Measurements from ENCODE around the gene RFWD3.
A peak's percentile ranks its signal among the peaks of the same experiment; 100 is the strongest.
"Not testable (repeated sequence)": the region's sequence is repeated elsewhere in the genome, so short reads cannot be mapped to it uniquely, and the experiment has no call there.

Gene RFWD3, protein sequence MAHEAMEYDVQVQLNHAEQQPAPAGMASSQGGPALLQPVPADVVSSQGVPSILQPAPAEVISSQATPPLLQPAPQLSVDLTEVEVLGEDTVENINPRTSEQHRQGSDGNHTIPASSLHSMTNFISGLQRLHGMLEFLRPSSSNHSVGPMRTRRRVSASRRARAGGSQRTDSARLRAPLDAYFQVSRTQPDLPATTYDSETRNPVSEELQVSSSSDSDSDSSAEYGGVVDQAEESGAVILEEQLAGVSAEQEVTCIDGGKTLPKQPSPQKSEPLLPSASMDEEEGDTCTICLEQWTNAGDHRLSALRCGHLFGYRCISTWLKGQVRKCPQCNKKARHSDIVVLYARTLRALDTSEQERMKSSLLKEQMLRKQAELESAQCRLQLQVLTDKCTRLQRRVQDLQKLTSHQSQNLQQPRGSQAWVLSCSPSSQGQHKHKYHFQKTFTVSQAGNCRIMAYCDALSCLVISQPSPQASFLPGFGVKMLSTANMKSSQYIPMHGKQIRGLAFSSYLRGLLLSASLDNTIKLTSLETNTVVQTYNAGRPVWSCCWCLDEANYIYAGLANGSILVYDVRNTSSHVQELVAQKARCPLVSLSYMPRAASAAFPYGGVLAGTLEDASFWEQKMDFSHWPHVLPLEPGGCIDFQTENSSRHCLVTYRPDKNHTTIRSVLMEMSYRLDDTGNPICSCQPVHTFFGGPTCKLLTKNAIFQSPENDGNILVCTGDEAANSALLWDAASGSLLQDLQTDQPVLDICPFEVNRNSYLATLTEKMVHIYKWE

DNA sequence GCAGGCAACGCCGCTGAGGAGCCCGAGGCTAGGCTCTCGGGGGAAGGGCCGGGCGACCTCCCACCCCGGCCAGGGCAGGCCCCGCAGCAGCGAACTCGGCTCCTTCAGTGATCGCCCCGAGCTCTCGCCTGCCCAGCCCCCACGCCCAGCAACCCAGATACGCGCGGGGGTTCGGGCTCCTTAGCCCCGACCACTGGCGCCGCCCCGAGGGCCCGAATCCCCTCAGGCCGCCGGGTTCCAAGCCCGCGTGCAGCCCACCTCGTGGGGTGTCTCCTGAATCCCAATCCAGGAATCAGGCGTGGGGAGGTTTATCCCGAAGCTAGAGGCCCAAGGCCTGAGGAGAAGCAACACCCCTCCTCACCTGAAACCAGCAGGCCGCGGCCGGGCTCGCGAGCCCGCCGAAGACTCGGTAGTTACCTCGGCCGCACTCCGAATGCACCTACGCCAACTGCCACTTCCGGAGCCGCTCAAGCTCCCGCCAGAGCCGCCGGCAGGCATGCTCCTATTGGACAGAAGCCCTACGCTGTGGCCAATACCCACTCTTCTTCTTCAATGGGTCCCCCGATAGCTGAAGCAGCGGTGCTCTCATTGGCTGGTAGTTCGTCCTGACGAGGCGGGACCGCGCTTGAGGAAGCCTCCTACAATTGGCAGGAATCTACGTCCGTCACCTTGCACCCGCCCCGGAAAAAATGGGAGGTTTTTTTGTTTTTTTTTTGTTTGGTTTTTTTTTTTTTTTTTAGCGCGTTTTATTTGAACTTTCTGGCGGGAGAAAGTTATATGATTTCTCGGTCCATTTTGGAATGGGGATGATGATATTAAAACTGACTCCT, at the start of gene RFWD3:
RFWD3 (minus strand) TSS at position 453 of the 830 bp plus-strand sequence. CDS start 5,428 bp downstream, outside the sequence.
- peak; percentile 99 for DNase-seq

DNA sequence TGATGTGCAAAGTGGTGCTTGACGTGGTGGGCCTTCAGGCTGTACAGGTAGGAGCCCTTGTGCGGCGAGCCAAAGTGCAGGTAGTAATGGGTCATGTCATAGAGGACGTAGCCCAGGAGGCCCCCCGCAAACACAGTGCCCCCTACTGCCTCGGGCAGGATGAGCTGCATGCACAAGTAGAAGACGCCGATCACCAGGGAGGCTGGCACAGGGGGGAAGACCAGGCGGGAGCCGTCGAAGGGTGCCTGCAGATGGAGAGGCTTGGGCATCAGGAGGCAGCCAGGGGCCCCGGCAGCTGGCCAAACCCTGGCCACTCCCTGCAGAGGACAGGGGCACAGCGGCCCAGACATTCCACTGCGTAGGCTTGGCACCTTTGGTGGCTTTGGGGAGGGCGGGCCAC, 49.7 kb upstream of the RFWD3 start:
- no peak for DNase-seq

DNA sequence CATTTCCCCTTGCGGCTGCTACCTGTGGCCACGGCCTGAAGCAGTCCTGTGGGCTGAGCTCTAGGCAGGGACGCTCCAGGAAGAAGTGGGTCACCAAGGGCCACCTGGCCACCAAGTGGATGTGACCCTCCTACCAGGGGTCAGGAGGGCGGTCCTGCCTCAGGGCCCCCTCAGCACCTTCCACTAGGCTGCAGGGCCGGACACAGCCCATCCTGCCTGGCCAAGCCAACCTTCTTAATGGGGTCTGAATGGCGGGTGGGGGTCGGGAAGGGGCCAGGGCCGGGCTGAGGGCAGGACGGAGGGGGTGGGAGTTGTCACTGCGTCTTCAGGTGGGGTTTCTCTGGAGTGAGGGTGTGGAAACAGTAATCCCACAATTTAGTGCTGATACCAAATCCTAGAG, 47.2 kb upstream of the RFWD3 start:
- no peak for DNase-seq

DNA sequence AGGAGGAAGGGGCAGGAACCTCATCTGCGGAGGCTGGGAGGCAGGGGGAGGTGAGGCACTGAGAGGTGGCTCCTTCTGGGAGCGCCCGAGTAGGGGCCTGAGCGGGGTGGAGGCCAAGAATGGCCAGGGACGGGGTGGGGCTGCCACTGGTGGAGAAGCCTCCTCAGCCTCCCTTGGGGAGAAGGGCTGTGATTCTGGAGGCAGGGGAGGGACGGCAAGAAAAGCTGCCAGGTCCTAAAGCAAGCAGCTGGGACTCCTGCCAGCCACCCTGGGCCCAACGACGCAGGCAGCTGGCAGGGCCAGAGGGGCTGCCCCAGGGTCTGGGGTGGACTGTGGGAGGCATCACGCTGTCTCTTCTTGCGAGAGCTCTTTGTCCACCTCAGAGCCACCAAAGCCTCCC, 46.6 kb upstream of the RFWD3 start:
- DNase-seq, result no peak

DNA sequence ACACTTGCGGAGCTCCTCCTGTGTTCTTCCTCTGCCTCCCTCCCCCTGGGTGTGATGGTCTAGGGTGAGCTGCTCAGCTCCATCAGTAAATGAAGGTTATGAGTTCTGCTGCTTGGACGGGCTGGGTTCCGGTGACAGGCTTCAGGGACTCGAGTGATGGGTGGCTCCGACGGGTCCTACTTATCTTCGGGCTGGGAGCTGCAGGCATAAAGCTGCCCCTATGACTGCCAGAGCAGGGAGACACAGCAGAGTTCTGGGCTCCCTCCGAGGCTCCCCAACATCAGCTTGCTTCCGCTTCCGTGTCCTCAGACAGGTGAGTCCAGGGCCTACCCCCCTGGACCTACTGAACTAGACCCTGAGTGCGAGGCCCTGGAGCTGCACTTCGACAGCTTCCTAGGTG, 45.3 kb upstream of the RFWD3 start:
- DNase-seq, result no peak

DNA sequence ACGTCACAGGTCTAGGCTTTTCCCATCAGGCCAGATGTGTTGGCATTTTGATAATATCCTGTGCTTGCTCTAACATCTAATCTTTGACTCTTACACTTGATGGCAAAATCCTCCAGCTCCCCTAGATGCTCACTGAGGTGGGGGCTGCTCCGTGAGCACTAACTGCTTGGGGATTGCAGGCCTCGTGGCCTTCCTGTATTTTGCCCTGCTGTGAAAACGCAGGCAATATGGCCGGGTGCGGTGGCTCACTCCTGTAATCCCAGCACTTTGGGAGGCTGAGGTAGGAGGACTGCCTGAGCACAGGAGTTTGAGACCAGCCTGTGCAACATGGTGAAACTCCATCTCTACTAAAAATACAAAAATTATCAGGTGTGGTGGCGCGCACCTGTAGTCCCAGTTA, 43.7 kb upstream of the RFWD3 start:
- DNase-seq, result no peak

DNA sequence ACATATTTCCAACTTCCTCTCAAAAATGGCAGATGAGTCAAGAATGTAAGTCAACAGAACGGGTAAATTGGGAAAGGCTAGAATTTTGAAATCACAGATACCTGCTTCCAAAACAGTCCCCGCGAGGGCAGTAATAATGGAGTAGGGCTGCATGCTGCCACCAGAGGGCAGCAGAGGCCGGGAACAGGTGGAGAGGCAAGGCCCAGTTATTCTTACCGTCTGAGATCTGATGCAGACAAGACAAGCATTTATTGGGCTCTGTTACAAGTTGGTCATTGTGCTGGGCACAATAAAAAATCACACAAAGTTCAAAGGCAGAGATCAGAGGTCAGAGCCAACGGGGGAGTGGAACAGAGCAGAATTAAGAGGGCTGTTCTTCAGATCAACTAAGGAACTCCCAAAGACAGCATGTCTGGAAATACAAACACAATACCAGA, 42.8 kb upstream of the RFWD3 start:
- DNase-seq, result peak; percentile 65

DNA sequence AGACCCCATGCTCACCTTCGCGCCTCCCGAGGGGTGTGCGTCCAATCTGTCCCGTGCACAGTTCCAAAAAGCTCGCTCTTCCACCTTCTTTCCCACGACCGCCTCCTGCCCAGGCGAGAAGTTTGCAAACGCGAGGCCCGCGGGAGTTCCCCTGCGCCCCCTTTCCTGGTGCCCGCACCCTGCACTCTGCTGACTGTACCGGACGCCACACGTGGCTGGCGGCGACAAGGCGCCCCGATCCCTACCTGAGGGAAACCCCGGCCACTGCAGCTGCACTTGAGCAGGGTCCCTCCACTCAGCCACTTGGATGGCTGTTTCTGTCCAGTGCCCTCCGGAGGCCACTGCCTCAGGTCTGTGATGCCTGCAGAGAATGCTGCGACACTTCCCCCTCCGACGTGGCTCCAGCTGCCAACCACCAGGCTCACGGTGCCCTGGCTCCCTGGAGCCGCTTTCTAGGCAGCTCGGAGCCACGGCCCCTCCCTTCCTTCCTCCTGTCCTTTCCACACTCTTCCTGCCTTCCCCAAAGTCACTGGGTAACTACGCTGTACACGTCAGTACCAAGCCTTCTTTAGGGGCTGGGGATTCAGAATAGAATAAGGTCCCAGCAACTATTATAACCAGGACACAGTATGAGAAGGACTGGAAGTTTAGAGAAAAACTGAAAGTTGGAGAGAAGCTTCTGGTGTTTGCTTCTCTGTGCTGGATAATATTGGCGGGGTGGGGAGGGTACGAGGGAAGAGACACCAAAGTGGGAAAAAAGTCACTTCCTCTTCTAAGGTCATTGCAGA, 34.0 kb upstream of the RFWD3 start, which contains the start of gene MLKL:
MLKL (minus strand) TSS at position 425 of the 788 bp plus-strand sequence. CDS start 5,105 bp downstream, outside the sequence.
- no peak for DNase-seq

DNA sequence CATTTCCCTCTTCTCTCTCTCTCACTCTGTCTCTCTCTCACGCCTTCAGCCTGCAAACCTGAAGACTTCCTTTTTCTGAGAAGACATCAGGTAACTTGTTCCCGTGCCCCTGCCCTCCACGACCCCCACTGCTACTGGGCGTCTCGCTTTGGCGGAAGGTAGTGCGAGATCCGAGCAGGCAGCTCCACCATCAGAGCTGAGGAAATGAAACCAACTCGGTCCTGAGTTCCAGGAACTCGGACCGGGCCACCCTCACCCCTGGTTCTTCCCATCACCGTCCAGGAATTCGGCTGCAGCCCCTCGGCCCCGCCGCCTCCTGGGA, 33.4 kb upstream of the RFWD3 start:
- no peak for DNase-seq

DNA sequence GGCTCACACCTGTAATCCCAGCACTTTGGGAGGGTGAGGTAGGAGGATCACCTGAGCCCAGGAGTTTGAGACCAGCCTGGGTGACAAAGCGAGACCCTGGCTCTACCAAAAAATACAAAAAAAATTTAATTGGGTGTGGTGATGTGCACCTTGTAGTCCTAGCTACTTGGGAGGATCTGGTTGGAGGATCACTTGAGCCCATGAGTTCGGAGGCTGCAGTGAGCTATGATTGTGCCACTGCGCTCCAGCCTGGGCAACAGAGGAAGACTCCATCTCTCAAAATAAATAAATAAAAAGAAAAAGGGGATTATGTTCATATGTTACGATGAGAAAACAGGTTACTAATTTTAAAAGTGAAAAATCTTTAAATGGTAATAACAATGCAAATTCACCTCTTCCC, 33.0 kb upstream of the RFWD3 start:
- DNase-seq, result no peak

DNA sequence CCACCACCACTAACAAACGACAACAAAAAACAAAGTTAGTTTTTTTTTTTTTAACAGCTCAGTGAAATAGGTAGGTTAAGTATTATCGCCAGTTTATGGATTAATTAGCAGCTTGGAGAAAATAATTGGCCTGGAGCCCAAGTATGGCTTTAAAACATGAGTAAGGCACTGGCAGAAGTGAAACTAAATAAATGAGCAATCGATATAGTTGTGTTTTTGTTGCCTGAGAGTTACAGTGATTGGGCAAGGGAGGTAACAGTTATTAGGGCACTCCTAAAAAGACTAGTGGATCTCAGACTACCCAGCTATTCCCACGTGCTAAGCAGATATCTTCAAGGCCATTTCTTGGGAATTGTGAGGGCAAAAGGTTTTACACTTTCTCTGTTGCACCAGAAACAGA, 31.5 kb upstream of the RFWD3 start:
- DNase-seq, result no peak

DNA sequence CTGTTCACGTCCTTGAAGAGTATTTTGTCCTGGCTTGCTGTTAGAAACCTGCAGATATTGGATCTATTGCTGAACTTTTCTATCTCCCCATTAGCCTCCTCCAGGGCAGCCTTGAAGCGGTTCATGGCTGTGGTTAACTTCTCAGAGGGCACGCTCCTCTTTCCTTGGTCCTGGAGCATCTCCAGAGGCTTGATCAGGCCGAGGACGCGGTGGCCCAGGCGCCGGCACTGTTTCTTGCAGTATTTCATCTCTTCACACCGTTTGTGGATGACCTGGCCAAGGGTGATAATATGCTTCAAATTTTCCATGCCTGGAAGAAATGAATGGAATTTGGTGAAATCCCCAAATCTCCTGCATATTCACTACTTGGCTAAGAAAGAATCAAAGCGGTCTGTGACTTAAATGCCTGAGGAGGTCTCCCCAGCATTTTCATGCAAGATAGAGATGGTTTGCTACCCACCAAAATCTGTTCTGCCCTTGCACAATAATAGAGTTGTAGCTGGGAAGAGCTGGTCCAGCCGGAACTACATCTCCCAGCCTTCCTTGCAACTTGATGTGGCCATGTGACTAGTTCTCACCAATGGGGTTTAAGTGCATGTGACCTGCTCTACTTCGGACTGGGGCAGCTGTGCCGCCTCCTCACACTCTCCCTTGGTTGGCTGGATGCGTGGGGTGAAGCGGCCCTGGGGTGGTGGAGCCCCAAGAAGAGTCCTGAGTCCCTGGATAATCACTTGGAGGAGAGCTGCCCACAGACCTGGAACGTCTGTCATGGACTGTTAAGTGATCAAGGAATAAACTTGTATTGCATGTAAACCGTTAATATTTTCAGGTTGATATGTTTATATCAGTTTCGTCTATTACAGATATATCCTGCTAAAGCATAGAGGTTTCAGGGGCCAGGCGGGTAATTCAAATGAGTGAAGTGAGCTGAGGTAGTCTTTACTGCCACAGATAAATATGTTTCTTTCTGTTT, 29.1 kb upstream of the RFWD3 start:
- peak; percentile 24 for DNase-seq

DNA sequence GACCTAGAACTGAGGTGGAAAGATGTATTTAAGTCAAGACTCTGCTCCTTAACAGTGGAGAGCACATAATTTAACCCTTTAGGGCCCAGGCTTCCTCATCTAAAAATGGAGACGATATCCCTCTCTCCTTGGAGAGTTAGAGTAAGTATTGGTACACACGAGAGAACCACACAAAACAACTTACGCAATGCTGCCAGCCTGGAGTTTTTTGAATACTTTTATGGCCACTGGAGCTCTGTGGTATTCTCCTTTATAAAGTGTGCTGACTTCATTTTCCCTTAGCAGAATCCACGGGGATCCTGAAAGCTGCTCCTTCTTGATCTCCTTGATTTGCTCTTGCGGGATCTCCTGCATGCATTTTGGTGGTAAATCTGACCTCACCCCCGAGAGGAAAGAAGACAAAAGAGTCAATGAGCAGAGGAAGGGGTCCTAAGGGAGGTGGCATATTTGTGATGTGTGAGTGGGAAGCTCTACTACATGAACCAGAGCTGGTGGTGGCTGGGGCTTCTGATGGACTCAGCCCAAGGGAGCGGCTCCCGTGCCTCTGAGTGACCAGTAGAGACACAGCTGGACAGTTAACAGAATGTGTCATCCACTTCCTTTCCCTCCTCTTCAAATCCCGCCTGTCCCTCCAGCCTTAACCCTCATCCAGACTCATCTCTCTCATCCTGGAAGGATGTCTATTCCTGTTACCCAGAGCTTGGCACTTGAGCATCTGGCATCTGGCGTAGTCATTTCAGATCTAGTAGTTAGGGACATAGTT, 24.6 kb upstream of the RFWD3 start:
- DNase-seq, result no peak

DNA sequence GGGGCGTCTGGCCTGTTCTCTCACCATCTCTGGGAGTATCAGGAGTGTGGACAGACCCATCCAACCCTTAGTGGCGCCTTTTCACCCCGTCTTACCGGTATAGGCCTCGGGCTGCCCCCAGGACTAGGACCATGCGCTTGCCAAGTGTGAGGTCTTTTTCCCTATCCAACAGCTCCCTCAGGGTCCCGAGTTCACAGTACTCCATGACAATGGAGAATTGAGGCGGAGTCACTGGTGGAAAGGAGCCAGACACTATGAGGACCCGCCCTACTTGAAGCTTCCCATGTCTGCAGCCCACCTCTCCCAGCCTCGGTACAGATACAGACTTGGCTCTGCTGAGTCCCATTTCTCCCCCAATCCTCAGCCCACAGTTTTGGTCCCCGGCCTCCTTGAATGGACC, 15.9 kb upstream of the RFWD3 start:
- DNase-seq, result no peak

DNA sequence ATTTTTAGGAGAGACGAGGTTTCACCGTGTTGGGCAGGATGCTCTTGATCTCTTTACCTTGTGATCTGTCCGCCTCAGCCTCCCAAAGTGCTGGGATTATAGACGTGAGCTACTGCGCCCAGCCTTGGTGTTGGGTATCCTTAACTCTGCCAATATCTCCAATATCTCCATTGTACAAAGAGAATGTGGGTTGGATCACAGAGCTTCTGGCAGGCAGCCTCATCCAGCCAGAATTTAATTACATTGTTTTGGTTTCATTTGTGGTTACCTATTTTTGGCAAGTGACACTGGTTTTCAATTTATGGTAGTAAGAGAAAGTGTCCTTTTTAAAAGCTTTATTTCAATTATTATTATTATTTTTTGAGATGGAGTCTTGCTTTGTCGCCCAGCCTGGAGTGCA, 14.0 kb upstream of the RFWD3 start:
- no peak for DNase-seq

DNA sequence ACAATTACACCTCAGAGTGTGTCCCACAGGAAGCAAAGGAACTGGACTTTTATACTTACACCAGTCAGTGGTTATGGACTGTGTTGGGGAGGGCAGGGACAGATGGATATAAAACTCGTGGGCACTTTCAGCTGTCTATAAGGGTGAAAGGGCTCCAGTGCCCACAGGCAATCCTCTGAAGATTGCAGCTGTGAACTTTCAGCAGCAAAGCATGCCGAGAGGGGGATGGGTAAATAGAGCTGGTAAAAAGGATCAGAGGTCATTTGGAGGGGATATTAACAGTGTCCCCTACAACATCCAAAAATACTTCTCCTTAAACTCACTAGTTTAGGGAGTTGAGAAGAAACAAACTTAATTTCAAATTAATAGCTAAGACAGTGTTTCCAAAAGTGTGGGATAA, 13.3 kb upstream of the RFWD3 start:
- no peak for DNase-seq

DNA sequence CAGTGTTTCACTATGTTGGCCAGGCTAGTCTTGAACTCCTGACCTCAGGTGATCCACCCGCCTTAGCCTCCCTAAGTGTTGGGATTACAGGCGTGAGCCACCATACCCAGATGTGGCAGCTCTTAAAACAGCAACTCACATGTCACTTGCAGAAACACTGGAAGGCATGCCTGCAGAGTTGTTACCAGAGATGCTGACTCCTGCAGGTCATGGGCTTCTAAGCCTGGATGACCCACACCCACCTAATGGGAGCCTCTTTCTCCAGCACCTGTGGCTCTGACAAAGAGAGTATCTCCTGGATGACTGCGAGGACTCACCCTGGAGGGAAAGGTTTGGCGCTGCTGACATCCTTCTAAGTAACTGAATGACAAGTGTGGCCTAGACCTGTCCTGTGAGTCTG, 11.2 kb upstream of the RFWD3 start:
- no peak for DNase-seq

DNA sequence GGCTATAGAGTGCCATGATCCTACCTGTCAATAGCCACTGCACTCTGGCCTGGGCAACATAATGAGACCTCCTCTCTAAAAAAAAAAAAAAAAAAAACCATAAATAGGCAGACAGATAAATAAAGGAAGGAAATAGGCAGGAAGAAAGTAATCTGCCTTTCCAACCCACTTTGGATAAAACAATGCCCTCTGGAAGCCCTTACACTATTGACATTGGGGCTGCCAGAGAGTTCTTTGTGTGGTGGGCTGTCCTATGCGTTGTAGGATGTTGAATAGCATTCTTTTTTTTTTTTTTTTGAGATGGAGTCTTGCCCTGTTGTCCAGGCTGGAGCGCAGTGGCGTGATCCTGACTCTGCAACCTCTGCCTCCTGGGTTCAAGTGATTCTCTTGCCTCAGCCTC, 7.2 kb upstream of the RFWD3 start:
- no peak for DNase-seq

DNA sequence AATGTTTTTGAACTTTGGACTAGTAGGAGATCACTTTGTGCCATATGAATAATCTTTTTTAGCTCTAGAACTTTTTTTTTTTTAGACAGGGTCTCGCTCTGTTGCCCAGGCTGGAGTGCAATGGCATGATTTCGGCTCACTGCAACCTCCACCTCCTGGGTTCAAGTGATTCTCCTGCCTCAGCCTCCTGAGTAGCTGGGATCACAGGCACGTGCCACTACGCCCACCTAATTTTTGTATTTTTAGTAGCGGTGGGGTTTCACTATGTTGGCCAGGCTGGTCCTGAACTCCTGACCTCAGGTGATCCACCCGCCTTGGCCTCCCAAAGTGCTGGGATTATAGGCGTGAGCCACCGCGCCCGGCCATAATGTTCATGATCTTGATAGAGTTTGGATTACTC, 2.2 kb upstream of the RFWD3 start:
- DNase-seq, result not testable (repeated sequence)

DNA sequence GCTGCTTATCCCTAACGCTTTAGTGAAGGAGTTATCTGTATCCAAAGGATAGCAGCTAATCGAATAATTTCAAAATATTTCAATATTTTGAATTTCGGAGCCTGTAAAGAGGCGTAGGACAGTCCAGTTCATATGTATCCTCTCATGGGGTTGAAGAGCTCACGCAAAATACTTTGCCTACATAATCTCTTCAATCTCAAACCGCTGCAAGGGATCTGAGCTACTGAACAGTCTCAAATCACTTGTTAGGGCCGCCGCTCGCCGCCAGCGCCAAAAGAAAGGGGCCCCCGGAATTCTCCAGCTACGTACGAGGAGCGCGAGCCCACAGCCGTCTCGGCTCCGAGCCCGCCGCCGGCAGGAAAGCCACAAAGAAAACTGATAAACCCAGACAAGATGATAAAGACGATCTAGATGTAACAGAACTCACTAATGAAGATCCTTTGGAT, 601 bp upstream of the RFWD3 start:
- DNase-seq, result peak; percentile 15

All from NCI-H1092 (cell line).